ENCODE measurements around the gene TRIM39.
A peak's percentile ranks its signal among the peaks of the same experiment; 100 is the strongest.

TRIM39 gene

DNA sequence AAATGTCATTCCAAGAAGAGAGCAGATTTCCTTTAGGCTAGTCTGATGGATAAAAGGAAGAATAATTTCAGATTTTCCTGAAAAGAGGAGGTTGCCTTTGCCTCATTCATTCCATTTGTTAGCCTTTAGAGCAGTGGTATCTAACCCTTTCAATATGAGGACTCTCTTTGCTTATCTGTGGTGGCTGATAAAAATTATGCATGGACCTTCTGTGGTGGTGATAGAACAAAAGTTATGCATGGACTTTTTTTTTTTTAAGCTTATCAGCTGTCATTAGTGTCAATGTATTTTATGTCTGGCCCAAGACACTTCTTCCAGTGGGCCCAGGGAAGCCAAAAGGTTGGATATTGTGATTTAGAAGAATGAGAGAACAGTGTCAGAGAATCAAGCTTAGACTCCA, 1.7 kb downstream of the TRIM39 start:
- DNase-seq, result no peak

- DNase-seq, result no peak
These were observed 2.6 kb downstream of the TRIM39 start for GRCh38 chr6:30329331-30329730.

GRCh38 chr6:30331981-30332380, 5.3 kb downstream of the TRIM39 start:
- no peak for DNase-seq

DNA sequence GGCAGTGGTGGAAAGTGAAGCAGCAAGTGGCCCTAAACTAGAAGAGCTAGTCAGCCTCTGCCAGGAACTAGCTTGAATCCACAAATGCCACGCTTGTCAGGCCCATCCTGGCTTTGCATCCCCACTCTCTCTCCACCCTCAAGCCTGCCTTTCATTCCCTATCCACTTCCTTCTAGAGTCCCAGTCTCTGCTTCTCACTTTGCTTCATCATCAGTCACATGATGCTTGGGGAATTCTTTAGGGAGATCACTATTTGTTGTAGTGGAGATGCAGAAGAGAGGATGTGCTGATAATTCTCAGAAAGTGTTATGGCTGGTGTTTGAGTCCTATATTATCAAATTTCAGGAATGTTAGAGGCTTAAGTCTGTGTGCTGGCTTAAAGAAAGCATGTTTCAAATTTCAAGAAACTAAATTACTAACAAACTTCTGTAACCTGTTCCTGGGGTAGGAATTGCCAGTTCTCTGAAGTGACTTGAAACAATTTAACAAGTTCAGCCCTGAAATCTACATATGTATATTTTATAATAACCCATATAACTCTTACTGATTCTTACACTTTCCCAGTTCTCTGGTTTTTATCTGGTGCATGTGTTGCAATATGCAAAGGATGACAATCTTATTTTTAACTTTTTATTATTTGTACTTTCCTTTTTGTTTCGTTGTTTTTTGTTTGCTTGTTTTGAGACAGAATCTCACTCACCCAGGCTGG, 7.5 kb downstream of the TRIM39 start:
- no peak for DNase-seq

GRCh38 chr6:30340589-30341054, 13.9 kb downstream of the TRIM39 start:
- no peak for DNase-seq

DNA sequence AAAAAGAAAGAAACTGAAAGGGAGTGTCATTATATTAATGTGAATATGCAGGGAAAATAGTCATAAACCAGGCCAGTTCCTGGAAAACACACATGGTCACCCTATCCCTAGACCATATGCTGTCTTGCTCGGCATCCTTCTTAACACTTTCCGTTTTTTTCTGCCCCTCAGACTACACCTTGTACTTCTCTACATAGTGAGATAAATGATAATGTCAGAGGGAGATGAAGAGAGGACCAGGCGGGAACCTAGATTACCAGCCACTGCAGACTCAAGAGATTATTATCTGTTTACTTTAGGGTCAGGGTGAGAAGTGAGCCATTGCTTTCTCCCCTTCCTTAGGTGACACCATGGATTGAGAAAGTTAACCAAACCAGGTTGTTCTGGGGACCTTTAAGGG, 14.5 kb downstream of the TRIM39 start:
- no peak for DNase-seq

- no peak for DNase-seq
These were observed 15.0 kb downstream of the TRIM39 start for GRCh38 chr6:30341728-30342127.

GRCh38 chr6:30344191-30344867, 17.6 kb downstream of the TRIM39 start:
- no peak for DNase-seq

GRCh38 chr6:30344868-30345671, 18.3 kb downstream of the TRIM39 start, which contains the start of gene RPP21:
TSS of gene RPP21 (plus strand) at chr6:30345156. CDS start at chr6:30345172, 16 bp downstream.
- peak; percentile 50 for DNase-seq

DNA sequence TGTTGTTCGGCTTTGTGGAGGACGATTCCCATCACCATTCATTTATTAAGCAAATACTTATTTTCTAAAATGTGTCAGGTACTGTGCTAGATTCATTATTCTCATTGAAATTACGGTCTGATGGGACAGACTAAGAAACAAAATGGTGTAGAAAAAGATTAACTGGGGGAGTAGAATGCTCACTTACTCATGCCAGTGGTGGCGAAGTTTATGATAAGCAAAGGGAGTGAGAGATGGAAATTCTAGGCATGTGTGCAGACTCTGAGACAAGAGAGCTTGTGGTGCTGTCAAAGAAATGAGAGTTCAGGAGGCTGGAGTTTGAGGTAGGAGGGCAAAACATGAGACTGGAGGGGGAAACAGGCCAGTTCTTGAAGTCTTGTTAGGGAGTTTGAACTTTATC, 19.1 kb downstream of the TRIM39 start:
- DNase-seq, result no peak

- DNase-seq, result no peak
These were observed 22.2 kb downstream of the TRIM39 start for GRCh38 chr6:30348957-30349356.

- DNase-seq, result no peak
These were observed 22.9 kb downstream of the TRIM39 start for GRCh38 chr6:30349421-30350177.

DNA sequence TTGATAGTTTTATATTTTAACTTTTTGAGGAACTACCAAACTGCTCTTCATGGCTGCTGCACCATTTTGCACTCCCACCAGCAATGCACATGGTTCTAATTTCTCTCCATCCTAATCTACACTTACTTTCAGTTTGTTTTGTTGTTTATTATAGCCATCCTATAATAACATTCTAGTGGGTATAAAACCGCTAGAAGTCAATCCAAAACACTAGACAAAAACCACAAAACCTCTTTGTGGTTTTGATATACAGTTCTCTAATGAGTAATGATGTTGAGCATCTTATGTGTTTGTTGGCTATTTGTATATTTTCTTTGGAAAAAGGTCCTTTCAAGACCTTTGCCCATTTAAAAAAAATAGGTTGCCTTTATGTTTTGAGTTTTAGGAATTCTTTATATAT, 23.8 kb downstream of the TRIM39 start:
- DNase-seq, result no peak

GRCh38 chr6:30352550-30352949, 25.8 kb downstream of the TRIM39 start:
- no peak for DNase-seq

DNA sequence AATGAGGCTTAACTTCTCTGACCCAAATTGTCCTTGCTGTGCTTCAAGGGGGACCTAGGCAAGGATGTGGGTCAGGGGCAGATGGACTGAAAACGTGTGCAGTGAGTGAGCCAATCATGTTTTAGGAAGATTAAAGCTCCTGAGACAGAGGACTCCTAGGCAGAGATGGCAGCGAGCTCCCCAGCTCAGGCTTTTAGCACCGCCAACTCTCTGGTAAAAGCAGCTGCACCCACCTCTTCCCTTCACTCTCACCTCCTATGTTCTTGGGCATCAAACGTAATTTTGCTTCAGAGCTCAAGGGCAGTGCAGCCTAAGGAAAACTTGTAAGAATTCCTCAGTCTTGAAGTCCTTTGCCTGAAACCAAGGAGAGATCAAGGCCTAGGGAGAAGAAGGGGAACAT, 28.6 kb downstream of the TRIM39 start:
- DNase-seq, result no peak

DNA sequence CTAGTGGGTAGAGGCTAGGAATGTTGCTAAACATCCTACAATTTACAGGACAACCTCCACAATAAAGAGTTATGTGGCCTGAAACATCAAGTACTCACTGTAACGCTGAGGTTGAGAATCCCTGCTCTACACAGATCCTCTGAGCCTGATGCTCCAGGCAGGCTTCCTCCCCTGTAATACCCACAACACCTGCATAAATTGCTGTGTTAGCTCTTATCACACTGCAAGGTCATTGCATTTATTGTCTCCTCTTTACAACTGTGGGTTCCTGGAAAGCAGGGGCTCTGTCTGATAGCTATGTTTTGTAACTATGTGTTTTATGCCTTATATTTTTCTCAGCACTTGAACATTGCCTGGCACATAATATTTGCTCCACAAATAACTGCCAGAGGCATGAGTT, 29.8 kb downstream of the TRIM39 start:
- DNase-seq, result no peak

DNA sequence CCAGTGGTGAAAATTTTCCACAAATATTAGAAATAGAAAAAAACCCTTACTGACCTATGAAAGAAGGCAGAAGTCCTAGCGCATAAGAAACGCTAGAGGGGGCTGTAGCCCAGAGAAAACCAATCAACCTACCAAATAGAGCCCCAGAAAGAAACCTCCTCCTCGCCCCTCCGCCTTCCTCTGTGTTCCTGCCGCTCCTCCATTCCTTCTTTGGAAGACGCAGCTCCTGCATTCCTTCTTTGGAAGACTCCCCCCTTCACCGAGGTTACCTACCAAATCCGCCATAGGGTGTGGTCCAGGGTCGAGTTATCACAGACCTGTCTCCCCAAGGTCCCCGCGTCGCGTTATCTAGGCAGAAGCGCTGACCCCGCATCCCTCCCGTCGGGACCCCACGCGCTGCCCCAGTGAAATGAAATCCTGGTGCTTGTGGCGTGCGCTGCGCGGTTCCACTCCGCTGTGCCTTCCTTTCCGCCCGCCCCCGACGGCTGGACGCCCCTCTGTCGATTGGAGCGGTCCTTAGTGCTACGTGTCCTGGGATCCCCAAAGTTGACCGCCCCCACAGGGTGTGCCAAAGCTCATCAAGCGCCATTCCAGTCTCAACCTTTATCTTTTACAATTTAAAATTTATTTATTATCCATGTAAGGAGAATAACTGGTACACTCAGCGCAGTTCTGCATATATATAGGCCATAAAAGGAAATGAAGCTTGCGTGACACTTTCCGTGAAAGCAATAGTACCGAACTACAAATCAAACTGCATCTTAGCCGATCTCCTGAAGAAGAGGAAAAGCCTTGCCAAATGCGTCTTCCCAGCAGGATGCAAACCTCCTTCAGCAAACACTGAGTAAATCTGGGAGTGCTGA, 31.2 kb downstream of the TRIM39 start:
- no peak for DNase-seq

DNA sequence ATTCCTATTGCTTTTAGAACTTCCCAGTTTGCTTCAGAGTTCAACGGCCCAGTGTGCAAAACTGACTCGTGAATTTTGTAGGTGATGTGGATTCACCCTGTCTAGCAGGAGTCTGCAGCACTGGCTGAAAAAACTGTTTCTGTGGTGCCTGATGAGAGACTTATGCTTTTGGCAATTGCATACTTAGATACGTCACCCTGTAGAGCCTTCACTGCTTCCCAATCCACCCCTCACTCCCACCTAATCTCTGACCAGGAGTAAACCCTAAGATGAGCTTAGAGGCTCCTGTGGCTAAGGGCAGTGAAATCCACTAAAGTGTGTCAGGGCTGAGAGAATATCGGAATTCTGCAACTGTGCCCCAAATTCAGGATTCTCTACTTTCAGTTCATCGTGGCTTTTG, 32.5 kb downstream of the TRIM39 start:
- DNase-seq, result no peak

DNA sequence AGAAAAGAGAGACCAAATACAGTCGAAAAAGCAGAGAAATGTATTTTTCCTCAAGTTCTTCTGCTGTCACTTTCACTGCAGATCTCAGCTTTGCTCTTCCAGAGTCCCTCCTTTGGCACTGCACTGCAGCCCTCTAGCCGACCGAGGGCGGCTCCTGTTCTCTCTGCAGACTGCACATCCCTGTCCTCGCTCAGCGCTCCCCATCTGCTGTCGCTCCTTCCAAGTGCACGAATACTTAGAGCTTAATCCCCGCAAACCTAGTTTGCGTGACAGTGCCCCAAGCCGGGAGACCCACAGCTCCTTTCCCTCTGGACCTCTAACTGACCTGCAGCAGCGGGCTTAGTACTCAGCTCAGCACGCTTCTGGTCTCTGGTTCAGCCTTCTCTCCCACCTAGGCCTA, 33.4 kb downstream of the TRIM39 start:
- no peak for DNase-seq

DNA sequence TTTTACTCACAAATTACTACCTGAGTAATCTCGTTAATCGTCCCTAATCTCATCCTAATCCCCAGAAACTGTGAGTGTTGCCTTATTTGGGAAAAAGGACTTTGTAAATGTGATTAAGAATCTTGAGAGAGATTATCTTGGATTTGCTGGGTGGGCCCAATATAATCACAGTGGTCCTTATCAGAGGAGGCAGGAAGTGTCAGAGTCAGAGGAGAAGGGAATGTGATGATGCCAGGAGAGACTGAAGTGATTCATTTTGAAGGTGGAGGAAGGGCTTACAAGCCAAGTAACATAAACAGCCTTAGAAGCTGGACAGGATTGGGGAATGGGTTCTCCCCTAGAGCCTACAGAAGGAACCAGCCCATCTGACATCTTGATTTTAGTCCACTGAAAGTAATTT, 34.9 kb downstream of the TRIM39 start:
- no peak for DNase-seq

DNA sequence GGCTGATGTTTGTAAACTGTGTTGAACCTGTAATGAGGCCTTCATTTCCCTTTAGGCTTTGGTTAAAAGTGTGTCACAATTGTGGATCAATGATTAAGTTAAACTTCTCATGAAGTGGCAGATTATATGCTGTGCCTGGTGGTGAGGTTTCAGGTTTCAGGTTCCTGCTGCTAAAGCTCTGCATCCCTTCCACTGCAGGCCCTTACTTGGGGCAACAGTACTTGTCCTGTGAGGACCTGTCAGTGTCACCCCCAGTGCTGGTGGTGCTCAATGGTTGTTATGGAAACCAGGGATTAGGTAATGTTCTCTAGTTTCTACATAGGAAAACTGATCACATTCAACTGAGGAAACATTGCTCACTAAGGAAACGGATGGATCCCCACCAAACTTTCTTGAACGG, 36.7 kb downstream of the TRIM39 start:
- no peak for DNase-seq

GRCh38 chr6:30364591-30364990, 37.9 kb downstream of the TRIM39 start:
- no peak for DNase-seq

Data from NCI-H1092 (cell line).